ENCODE results near the gene CDK11A.
"Not testable (repeated sequence)": the region's sequence is repeated elsewhere in the genome, so short reads cannot be mapped to it uniquely, and the experiment has no call there.

Gene CDK11A

DNA sequence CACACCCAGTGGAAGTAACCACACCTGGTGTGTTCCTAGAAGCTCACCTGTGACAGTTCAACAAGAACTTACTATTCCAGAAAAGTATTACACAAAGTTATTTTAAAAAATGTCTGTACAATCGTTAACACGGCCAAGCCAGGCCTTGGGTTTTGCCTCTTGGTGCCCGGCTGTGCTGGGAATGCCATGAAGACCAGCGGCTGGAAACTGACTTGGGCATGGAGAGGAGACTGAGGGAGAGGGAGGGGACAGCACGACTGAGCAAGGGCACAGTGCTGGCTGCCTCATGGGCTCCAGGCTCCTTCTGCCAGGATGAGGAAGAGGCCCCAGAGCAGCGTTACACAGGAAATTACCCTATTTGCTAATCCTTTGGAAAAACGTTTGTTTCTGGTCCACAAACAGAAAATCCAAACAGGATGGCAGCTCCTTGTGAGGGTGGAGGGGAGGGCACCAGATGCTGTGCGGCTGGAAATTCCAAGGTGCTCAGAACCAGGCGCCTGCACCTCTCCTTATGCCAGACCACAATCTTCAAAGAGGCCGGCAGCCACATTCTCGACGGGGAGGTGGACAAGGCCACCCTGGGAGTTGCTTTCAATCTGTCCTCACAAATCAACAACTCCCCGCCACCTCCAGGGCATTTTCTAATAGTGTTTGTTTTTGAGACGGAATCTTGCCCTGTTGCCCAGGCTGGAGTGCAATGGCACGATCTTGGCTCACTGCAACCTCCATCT is 61.2 kb downstream of the CDK11A start:
- DNase-seq (ENCODE audit: low read depth in 2 of 2): not testable (repeated sequence)

DNA sequence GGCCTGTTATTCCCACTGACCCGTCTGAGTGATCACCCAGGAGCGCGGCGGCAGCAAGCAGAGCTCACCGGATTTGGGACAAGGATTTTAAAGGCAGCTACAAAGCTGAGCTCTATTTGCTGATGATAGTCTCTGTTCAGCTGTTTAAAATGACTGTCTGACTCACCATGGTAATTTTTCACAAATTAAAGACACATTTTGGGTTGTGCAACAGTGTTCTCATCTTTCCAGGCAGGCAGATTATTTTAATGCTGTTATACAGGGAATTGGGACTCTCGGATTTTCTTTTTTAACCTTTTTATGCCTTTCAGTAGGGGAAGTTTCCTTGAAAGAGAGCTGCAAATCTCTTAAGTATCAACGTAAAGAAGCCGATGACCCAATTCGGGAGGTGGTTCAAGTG is 61.8 kb downstream of the CDK11A start:
- not testable (repeated sequence) for DNase-seq (ENCODE audit: low read depth in 2 of 2)

DNA sequence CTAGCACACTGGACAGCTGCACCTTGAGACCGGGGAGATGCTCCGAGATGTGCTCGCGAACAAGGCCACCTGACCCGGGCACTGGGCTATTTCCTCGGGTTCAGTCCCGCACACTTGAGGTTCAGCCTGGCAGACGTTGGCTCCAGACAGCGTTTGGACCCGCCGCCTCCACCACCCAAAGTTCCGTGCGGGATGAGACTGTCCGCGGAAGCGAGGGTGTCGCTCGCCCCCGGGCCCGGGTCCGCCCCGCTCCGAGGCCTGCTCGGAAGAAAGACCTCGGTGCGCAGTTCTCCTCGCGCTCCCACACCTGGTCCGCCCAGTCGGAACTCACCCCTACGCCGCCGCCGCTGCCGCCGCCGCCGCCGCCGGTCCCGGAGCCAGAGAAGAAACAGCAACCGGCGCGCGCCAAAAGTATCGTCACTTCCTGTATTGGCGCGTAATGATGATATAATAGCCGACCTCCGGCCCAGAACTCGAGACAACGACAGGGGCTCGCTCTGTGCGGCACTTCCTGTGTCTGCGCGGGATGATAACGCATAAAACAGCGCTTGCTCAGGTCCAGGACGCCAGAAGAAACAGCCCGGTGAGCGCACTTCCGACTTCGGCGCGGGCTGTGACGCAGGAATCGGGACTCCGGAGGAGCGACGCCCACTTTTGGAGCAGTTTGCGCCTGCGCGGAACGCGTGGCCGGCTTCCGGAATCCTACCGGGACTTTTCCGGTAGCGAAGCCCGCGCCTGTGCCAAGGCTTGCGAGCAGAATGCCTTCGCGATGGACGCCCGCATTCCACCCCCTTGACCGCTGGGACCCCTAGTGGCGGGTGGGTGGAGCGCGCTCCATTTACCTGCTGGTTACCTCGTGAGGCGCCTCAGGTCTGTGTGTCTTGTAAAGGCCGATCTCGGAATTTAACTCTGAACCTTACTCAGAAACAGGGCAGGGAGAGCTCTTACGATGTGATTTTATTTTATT is 65.3 kb downstream of the CDK11A start, which contains the start of gene CDK11B:
Gene CDK11B, minus strand, starts transcription at position 422 of the 967 bp plus-strand sequence. CDS start 1,519 bp downstream, outside the sequence.
- DNase-seq (ENCODE audit: low read depth in 2 of 2): peak; percentile 90 to 96
